OCI-LY1 (cell line): Measurements from ENCODE around the gene GARRE1.

Experiments used
- H2AFZ ChIP-seq: fragments of 200-600 bp; sonication (generic), shearing (Covaris generic); 2 replicates; pipeline ENCODE4 v1.6.0; 2014; ENCODE audit warnings: antibody characterized with exemption, mild to moderate bottlenecking, low read length
- H3F3A ChIP-seq: fragments of 200-600 bp; sonication (generic), shearing (Covaris generic); 2 replicates; pipeline ENCODE4 v1.6.0; 2014; ENCODE audit warnings: mild to moderate bottlenecking, antibody characterized with exemption, low read length, moderate library complexity; ENCODE audit not compliant: insufficient read depth
- H3K27ac ChIP-seq: fragments of 200-600 bp; sonication (generic); 2 replicates; pipeline ENCODE4 v1.5.1; 2014; ENCODE audit warnings: low read length, mixed run types, mild to moderate bottlenecking, low read depth; ENCODE audit not compliant: poor library complexity, severe bottlenecking
- H3K27me3 ChIP-seq: fragments of 200-600 bp; sonication (generic); 2 replicates; pipeline ENCODE4 v1.6.0; 2014; ENCODE audit warnings: antibody characterized with exemption, mild to moderate bottlenecking, low read length, moderate library complexity; ENCODE audit not compliant: insufficient read depth
- H3K36me3 ChIP-seq: fragments of 200-600 bp; sonication (generic); 2 replicates; pipeline ENCODE4 v1.6.1; 2014; ENCODE audit warnings: mild to moderate bottlenecking, antibody characterized with exemption, low read length, moderate library complexity, mixed read lengths; ENCODE audit not compliant: insufficient read depth
- H3K4me1 ChIP-seq: fragments of 200-600 bp; sonication (generic); 2 replicates; pipeline ENCODE4 v1.5.1; 2014; ENCODE audit warnings: mild to moderate bottlenecking, low read length, moderate library complexity; ENCODE audit not compliant: insufficient read depth, severe bottlenecking
- H3K4me2 ChIP-seq: fragments of 200-600 bp; sonication (generic), shearing (Covaris generic); 2 replicates; pipeline ENCODE4 v1.6.1; 2014; ENCODE audit warnings: low read length
- H3K4me3 ChIP-seq: fragments of 200-600 bp; sonication (generic); 2 replicates; pipeline ENCODE4 v1.5.1; 2014; ENCODE audit warnings: low read length, low read depth, mild to moderate bottlenecking, mixed read lengths; ENCODE audit not compliant: poor library complexity, severe bottlenecking
- H3K79me2 ChIP-seq: fragments of 200-600 bp; shearing (Covaris generic); 2 replicates; pipeline ENCODE4 v1.6.1; 2016; ENCODE audit warnings: mixed run types, low read length, mixed read lengths; ENCODE audit not compliant: insufficient read depth
- H3K9ac ChIP-seq: fragments of 200-600 bp; sonication (generic), shearing (Covaris generic); 2 replicates; pipeline ENCODE4 v1.6.1; 2014; ENCODE audit warnings: mild to moderate bottlenecking, low read length, mixed read lengths
- H3K9me2 ChIP-seq: fragments of 200-600 bp; sonication (generic), shearing (Covaris generic); 2 replicates; pipeline ENCODE4 v1.6.1; 2014; ENCODE audit warnings: low read depth, mild to moderate bottlenecking, low read length, mixed read lengths
- H3K9me3 ChIP-seq: fragments of 200-600 bp; shearing (Covaris generic); 2 replicates; pipeline ENCODE4 v1.6.1; 2014; ENCODE audit warnings: low read length, mixed read lengths
- H4K20me1 ChIP-seq: fragments of 200-600 bp; sonication (generic), shearing (Covaris generic); 2 replicates; pipeline ENCODE4 v1.6.0; 2016; ENCODE audit warnings: mild to moderate bottlenecking, low read length; ENCODE audit not compliant: insufficient read depth
- CTCF ChIP-seq: fragments of 200-600 bp; sonication (generic), shearing (Covaris generic); IDR thresholded peaks from 2 replicates; pipeline ENCODE4 v1.5.1; 2017; ENCODE audit warnings: mild to moderate bottlenecking, antibody characterized with exemption, low read length, moderate library complexity, mixed read lengths
- EZH2 ChIP-seq: fragments of 200-600 bp; sonication (generic), shearing (Covaris generic); IDR thresholded peaks from 2 replicates; pipeline ENCODE4 v1.8.0; 2017; ENCODE audit warnings: borderline replicate concordance, mixed run types, mild to moderate bottlenecking, antibody characterized with exemption, low read length, moderate library complexity, mixed read lengths

GARRE1 gene

GRCh38 chr19:34226036-34226435 lies 28.3 kb upstream of the GARRE1 start:
- no peaks in the 10 kb centered on the region for H3K4me1 ChIP-seq
- TF ChIP-seq CTCF (no peak), EZH2 (no peak)
- no peak overlapping the region for H3K4me3 ChIP-seq
- H3K4me2 ChIP-seq, result no peak overlapping the region
- no peak overlapping the region for H3K9ac ChIP-seq
- H3K9me3 ChIP-seq, result no peaks in the 10 kb centered on the region
- H3F3A ChIP-seq, result no peaks in the 10 kb centered on the region
- H2AFZ ChIP-seq, result no peak overlapping the region
- H3K36me3 ChIP-seq, result peaks cover 98% of the 10 kb centered on the region
- no peaks in the 10 kb centered on the region for H3K79me2 ChIP-seq
- no peaks in the 10 kb centered on the region for H3K27me3 ChIP-seq
- no peaks in the 10 kb centered on the region for H4K20me1 ChIP-seq
- no peaks in the 10 kb centered on the region for H3K9me2 ChIP-seq
- H3K27ac ChIP-seq, result no peak overlapping the region

GRCh38 chr19:34228347-34228746 lies 26.0 kb upstream of the GARRE1 start:
- peaks cover 76% of the 10 kb centered on the region for H3K36me3 ChIP-seq
- no peaks in the 10 kb centered on the region for H3K9me3 ChIP-seq
- H3F3A ChIP-seq, result no peaks in the 10 kb centered on the region
- no peak overlapping the region for H3K27ac ChIP-seq
- no peak overlapping the region for H3K4me2 ChIP-seq
- H3K79me2 ChIP-seq, result no peaks in the 10 kb centered on the region
- H2AFZ ChIP-seq, result no peak overlapping the region
- TF ChIP-seq EZH2 (no peak), CTCF (no peak)
- no peaks in the 10 kb centered on the region for H4K20me1 ChIP-seq
- H3K4me3 ChIP-seq, result no peak overlapping the region
- no peaks in the 10 kb centered on the region for H3K9me2 ChIP-seq
- no peaks in the 10 kb centered on the region for H3K27me3 ChIP-seq
- H3K9ac ChIP-seq, result no peak overlapping the region
- no peaks in the 10 kb centered on the region for H3K4me1 ChIP-seq

GRCh38 chr19:34228762-34229161 lies 25.6 kb upstream of the GARRE1 start:
- H3K9me3 ChIP-seq, result no peaks in the 10 kb centered on the region
- TF ChIP-seq EZH2 (no peak), CTCF (no peak)
- no peaks in the 10 kb centered on the region for H3K4me1 ChIP-seq
- H3K9me2 ChIP-seq, result no peaks in the 10 kb centered on the region
- peaks cover 72% of the 10 kb centered on the region for H3K36me3 ChIP-seq
- H3K27me3 ChIP-seq, result no peaks in the 10 kb centered on the region
- no peaks in the 10 kb centered on the region for H4K20me1 ChIP-seq
- H3K4me2 ChIP-seq, result no peak overlapping the region
- no peaks in the 10 kb centered on the region for H3K79me2 ChIP-seq
- no peak overlapping the region for H3K9ac ChIP-seq
- no peak overlapping the region for H3K27ac ChIP-seq
- no peak overlapping the region for H2AFZ ChIP-seq
- H3K4me3 ChIP-seq, result no peak overlapping the region
- no peaks in the 10 kb centered on the region for H3F3A ChIP-seq
